GM23338 (cell line): ENCODE data around the gene HEPACAM. TPM values are rescaled to one million over a fixed set of nuclear protein-coding genes. Genes with fewer than 3 reads are reported as not detected.

ENCODE experiments used
- ATAC-seq: fragments of 200-7000 bp; cut with Tn5 transposase; 3 replicates; pipeline ENCODE4 v1.9.1; 2020
- DNase-seq: peaks from one replicate; pipeline ENCODE4 v3.0.0-alpha.2; 2015; ENCODE audit warnings: low spot score
- H2AFZ ChIP-seq: fragments of 200-600 bp; sonication (generic); 2 replicates; pipeline ENCODE4 v1.8.0; 2016; ENCODE audit warnings: antibody characterized with exemption, mild to moderate bottlenecking, moderate library complexity
- H3F3A ChIP-seq: fragments of 200-600 bp; sonication (generic); replicated peaks from 2 replicates; pipeline ENCODE4 v1.8.0; 2017; ENCODE audit warnings: antibody characterized with exemption, mixed run types, low read depth
- H3K27ac ChIP-seq: fragments of 200-600 bp; sonication (generic); 2 replicates; pipeline ENCODE4 v1.6.1; 2016; ENCODE audit warnings: low read depth
- H3K27me3 ChIP-seq: fragments of 200-600 bp; sonication (generic); 2 replicates; pipeline ENCODE4 v1.8.0; 2016; ENCODE audit warnings: mild to moderate bottlenecking, mixed run types, moderate library complexity; ENCODE audit not compliant: insufficient read depth
- H3K36me3 ChIP-seq: fragments of 200-600 bp; sonication (generic); 2 replicates; pipeline ENCODE4 v1.8.0; 2016; ENCODE audit warnings: mild to moderate bottlenecking; ENCODE audit not compliant: insufficient read depth
- H3K4me1 ChIP-seq: fragments of 200-600 bp; sonication (generic); 2 replicates; pipeline ENCODE4 v1.8.0; 2016; ENCODE audit warnings: mild to moderate bottlenecking, moderate library complexity; ENCODE audit not compliant: insufficient read depth
- H3K4me2 ChIP-seq: fragments of 200-600 bp; sonication (generic); 2 replicates; pipeline ENCODE4 v1.7.1; 2017; ENCODE audit warnings: mixed run types
- H3K4me3 ChIP-seq: fragments of 200-600 bp; sonication (generic); 2 replicates; pipeline ENCODE4 v1.6.1; 2016; ENCODE audit warnings: mixed run types
- H3K79me2 ChIP-seq: fragments of 200-600 bp; sonication (generic); replicated peaks from 2 replicates; pipeline ENCODE4 v1.8.0; 2017; ENCODE audit warnings: mild to moderate bottlenecking; ENCODE audit not compliant: insufficient read depth
- H3K9me2 ChIP-seq: fragments of 200-600 bp; sonication (generic); 2 replicates; pipeline ENCODE4 v1.8.0; 2017; ENCODE audit not compliant: insufficient read depth
- H4K20me1 ChIP-seq: fragments of 200-600 bp; sonication (generic); replicated peaks from 2 replicates; pipeline ENCODE4 v1.8.0; 2017; ENCODE audit warnings: mild to moderate bottlenecking; ENCODE audit not compliant: insufficient read depth
- H3K27ac Mint-ChIP-seq: 2 replicates; pipeline ENCODE4 v1.8.0; 2020; ENCODE audit warnings: inconsistent platforms, mild to moderate bottlenecking, moderate library complexity, mixed read lengths
- H3K27me3 Mint-ChIP-seq: 3 replicates; pipeline ENCODE4 v1.8.0; 2022; ENCODE audit warnings: low read depth, mild to moderate bottlenecking, moderate library complexity, mixed read lengths, inconsistent platforms; ENCODE audit not compliant: insufficient read depth, poor library complexity
- H3K36me3 Mint-ChIP-seq: 3 replicates; pipeline ENCODE4 v1.8.0; 2021; ENCODE audit warnings: low read depth, mild to moderate bottlenecking, inconsistent platforms, moderate library complexity, mixed read lengths
- H3K4me1 Mint-ChIP-seq: 3 replicates; pipeline ENCODE4 v1.8.0; 2020; ENCODE audit warnings: mild to moderate bottlenecking, inconsistent platforms, mixed read lengths
- H3K4me3 Mint-ChIP-seq: 3 replicates; pipeline ENCODE4 v1.8.0; 2021; ENCODE audit warnings: moderate library complexity, mild to moderate bottlenecking, inconsistent platforms, mixed read lengths
- H3K9me3 Mint-ChIP-seq: 3 replicates; pipeline ENCODE4 v1.8.0; 2020; ENCODE audit warnings: moderate library complexity, mild to moderate bottlenecking, inconsistent platforms, mixed read lengths
- EZH2phosphoT487 ChIP-seq: fragments of 200-600 bp; sonication (generic); IDR thresholded peaks from one replicate; pipeline ENCODE4 v1.8.1; 2018; ENCODE audit warnings: antibody characterized with exemption; ENCODE audit not compliant: unreplicated experiment
- JUNB ChIP-seq: IDR thresholded peaks from one replicate; pipeline ENCODE4 v1.6.1; 2016; ENCODE audit warnings: antibody characterized with exemption; ENCODE audit not compliant: unreplicated experiment
- NANOG ChIP-seq: IDR thresholded peaks from 2 replicates; pipeline ENCODE4 v1.6.1; 2016; ENCODE audit warnings: antibody characterized with exemption, borderline replicate concordance
- polyA plus RNA-seq: library from polyadenylated mRNA; unstranded; fragments of >200 nt; fragmentation: Nextera tagmentation; extraction: Ambion mirVana; gene quantifications from 2 replicates; pipeline ENCODE4 v1.2.1, GENCODE V29; 2016
- total RNA-seq: library from RNA; depleted of rRNA; stranded (reverse); fragments of >200 nt; shearing (Covaris generic); gene quantifications from 2 replicates; pipeline ENCODE4 v1.2.3, GENCODE V29; 2014
- TF ChIP-seq, protein P1 (sequence below), 2 experiments: fragments of 200-600 bp in 1 of 2; sonication (generic) in 1 of 2; conservative IDR thresholded peaks; 2 replicates each; pipeline versions ENCODE4 v1.5.1 to v1.6.1; 2016 to 2017; ENCODE audit warnings: antibody characterized with exemption in 2 of 2, low read depth in 2 of 2, mild to moderate bottlenecking in 2 of 2, moderate library complexity in 1 of 2
- TF ChIP-seq, protein P2 (sequence below): IDR thresholded peaks from one replicate; pipeline ENCODE4 v1.6.1; 2018; ENCODE audit warnings: antibody characterized with exemption; ENCODE audit not compliant: unreplicated experiment

HEPACAM gene
- total and polyA plus RNA-seq, 2 experiments from 2014 or later = 0.17 TPM; not detected in 1

DNA sequence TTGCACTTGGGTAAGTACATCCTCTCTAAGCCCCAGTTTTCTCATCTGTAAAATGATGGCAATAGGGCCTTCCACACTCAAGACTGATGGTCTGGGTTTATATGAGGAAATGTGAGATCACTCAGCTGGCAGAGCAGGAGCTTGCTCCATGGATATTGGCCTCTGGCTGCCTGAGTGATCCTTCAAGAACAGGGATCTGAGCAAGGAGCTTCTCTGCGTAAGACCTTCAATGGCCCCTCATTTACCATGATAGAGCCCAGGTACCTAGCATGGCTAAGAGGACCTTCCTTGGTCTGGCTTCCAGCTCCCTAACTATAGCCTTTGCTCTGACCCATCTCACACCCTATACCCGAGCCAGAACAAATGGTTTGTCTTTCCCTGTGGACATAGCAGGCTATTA lies 43.7 kb downstream of the HEPACAM start:
- H3K4me3 ChIP-seq = no peak overlapping the region
- no peaks in the 10 kb centered on the region for H3K79me2 ChIP-seq
- H3K9me3 Mint-ChIP-seq = no peaks in the 10 kb centered on the region
- no peaks in the 10 kb centered on the region for H3K36me3 ChIP-seq
- H3K4me3 Mint-ChIP-seq = no peak overlapping the region
- H3K9me2 ChIP-seq = no peaks in the 10 kb centered on the region
- H3K27ac Mint-ChIP-seq = no peak overlapping the region
- DNase-seq = no peak
- H3K27me3 ChIP-seq = 0 out of 2 replicates have a peak, but pooled peaks cover 10% of the 10 kb centered on the region
- H3K27me3 Mint-ChIP-seq = peaks cover 8% of the 10 kb centered on the region
- no peak overlapping the region for H3K4me2 ChIP-seq
- no peak for ATAC-seq
- H3F3A ChIP-seq = no peaks in the 10 kb centered on the region
- H3K27ac ChIP-seq = no peak overlapping the region
- no peaks in the 10 kb centered on the region for H3K4me1 ChIP-seq
- TF ChIP-seq NANOG = no peak
- TF ChIP-seq JUNB = no peak
- TF ChIP-seq, protein P1, sequence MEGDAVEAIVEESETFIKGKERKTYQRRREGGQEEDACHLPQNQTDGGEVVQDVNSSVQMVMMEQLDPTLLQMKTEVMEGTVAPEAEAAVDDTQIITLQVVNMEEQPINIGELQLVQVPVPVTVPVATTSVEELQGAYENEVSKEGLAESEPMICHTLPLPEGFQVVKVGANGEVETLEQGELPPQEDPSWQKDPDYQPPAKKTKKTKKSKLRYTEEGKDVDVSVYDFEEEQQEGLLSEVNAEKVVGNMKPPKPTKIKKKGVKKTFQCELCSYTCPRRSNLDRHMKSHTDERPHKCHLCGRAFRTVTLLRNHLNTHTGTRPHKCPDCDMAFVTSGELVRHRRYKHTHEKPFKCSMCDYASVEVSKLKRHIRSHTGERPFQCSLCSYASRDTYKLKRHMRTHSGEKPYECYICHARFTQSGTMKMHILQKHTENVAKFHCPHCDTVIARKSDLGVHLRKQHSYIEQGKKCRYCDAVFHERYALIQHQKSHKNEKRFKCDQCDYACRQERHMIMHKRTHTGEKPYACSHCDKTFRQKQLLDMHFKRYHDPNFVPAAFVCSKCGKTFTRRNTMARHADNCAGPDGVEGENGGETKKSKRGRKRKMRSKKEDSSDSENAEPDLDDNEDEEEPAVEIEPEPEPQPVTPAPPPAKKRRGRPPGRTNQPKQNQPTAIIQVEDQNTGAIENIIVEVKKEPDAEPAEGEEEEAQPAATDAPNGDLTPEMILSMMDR (conservative IDR thresholded peaks at IDR 0.05; ENCODE audit: low read depth in 2 of 2) = no peak
- no peaks in the 10 kb centered on the region for H4K20me1 ChIP-seq
- peaks cover 2% of the 10 kb centered on the region; the same call in 2 of the 3 replicates for H3K4me1 Mint-ChIP-seq
- no peak overlapping the region for H2AFZ ChIP-seq
- H3K36me3 Mint-ChIP-seq = no peaks in the 10 kb centered on the region; the same call in 2 of the 3 replicates

DNA sequence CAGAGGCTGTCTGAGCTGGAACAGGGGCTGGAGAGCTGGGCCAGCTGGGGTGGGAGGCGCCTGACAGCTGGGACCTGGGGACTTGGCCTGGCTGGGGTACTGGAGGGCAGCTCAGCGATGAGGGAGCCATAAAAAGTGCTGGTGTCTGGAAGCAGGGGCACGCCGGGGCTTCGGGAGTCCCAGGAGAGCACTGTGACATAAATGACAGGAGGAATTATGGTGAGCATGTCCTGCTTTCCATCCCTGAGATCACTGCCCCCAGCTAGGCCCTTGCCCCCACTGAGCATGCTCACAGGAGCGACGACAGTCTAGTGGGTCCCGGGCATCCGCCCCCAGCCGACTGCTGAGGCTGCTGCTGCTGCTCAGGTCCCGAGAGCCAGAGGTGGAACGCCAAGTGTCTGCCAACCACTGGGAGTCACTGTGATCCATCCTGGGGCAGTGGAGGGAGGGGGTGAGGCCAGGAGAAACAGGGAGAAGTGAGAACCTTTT lies 44.4 kb downstream of the HEPACAM start:
- Histone ChIP-seq H3K9me2 (no peaks in the 10 kb centered on the region), H2AFZ (no peak overlapping the region; the same call in 1 of the 2 replicates), H4K20me1 (no peaks in the 10 kb centered on the region), H3K27me3 (0 out of 2 replicates have a peak, but pooled peaks cover 10% of the 10 kb centered on the region), H3K4me1 (no peaks in the 10 kb centered on the region), H3K4me3 (no peak overlapping the region), H3K79me2 (no peaks in the 10 kb centered on the region), H3K36me3 (no peaks in the 10 kb centered on the region), H3K27ac (no peak overlapping the region), H3K4me2 (no peak overlapping the region), H3F3A (no peaks in the 10 kb centered on the region)
- Mint-ChIP-seq H3K27me3 (peaks cover 9% of the 10 kb centered on the region), H3K27ac (no peak overlapping the region), H3K9me3 (no peaks in the 10 kb centered on the region), H3K4me3 (no peak overlapping the region), H3K36me3 (no peaks in the 10 kb centered on the region; the same call in 2 of the 3 replicates), H3K4me1 (peaks cover 2% of the 10 kb centered on the region; the same call in 1 of the 3 replicates)
- ATAC-seq = peak; percentile 94
- peak; percentile 65 for DNase-seq
- no peak for TF ChIP-seq EZH2phosphoT487
- TF ChIP-seq, protein P2, sequence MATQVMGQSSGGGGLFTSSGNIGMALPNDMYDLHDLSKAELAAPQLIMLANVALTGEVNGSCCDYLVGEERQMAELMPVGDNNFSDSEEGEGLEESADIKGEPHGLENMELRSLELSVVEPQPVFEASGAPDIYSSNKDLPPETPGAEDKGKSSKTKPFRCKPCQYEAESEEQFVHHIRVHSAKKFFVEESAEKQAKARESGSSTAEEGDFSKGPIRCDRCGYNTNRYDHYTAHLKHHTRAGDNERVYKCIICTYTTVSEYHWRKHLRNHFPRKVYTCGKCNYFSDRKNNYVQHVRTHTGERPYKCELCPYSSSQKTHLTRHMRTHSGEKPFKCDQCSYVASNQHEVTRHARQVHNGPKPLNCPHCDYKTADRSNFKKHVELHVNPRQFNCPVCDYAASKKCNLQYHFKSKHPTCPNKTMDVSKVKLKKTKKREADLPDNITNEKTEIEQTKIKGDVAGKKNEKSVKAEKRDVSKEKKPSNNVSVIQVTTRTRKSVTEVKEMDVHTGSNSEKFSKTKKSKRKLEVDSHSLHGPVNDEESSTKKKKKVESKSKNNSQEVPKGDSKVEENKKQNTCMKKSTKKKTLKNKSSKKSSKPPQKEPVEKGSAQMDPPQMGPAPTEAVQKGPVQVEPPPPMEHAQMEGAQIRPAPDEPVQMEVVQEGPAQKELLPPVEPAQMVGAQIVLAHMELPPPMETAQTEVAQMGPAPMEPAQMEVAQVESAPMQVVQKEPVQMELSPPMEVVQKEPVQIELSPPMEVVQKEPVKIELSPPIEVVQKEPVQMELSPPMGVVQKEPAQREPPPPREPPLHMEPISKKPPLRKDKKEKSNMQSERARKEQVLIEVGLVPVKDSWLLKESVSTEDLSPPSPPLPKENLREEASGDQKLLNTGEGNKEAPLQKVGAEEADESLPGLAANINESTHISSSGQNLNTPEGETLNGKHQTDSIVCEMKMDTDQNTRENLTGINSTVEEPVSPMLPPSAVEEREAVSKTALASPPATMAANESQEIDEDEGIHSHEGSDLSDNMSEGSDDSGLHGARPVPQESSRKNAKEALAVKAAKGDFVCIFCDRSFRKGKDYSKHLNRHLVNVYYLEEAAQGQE = no peak
- TF ChIP-seq, protein P1 (conservative IDR thresholded peaks at IDR 0.05; ENCODE audit: low read depth in 2 of 2) = peak in 1 of 2 experiments; percentile 61; a peak in 3 of 4 replicates
